ENCODE data around the gene TCF12. TPM values are rescaled to one million over a fixed set of nuclear protein-coding genes. Genes with fewer than 3 reads are reported as not detected.

Gene TCF12
- polyA plus RNA-seq, 3 donors = 15.8 to 52.5 (median 27.6) TPM

DNA sequence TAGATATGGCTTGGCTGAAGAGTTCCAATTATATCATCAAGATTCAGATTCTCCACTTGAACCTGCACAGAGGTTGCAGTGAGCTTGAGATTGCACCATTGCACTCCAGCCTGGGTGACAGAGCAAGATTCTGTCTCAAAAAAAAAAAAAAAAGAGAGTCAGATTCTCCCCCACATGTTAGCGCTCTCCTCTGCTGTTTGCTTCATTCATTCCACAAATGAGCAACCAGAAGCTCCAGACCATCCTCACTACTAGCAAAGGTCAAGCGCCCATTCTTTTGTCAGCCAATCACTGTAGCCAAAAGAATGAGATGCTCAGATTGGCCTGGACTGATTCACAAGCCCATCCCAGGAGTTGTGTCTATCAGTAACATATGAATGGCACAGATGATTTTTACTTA is 28.4 kb upstream of the TCF12 start:
- Histone ChIP-seq H3K9me3 (replicated peaks in 1 of 2; ENCODE audit: control insufficient read depth in 1 of 2, insufficient read depth in 1 of 2, low read length in 2 of 2) (no peaks in the 10 kb centered on the region), H3K4me3 (replicated peaks in 1 of 3; ENCODE audit: low read depth in 2 of 3, low read length in 3 of 3) (no peak overlapping the region), H3K27me3 (ENCODE audit: control insufficient read depth in 2 of 2, insufficient read depth in 2 of 2, low read length in 2 of 2) (no peaks in the 10 kb centered on the region), H3K4me1 (ENCODE audit: control insufficient read depth in 1 of 2, insufficient read depth in 2 of 2, low read length in 2 of 2) (peaks cover 22 to 30% of the 10 kb centered on the region in 2 donors), H3K36me3 (replicated peaks in 1 of 2; ENCODE audit: control insufficient read depth in 1 of 2, insufficient read depth in 2 of 2, low read length in 2 of 2) (no peaks in the 10 kb centered on the region), H3K4me2 (replicated peaks; ENCODE audit: extremely low read depth, low read length, poor library complexity, severe bottlenecking) (no peak overlapping the region), H3K79me2 (ENCODE audit: insufficient read depth, low read length) (no peaks in the 10 kb centered on the region), H2AFZ (ENCODE audit: insufficient read depth, low read depth, low read length, poor library complexity, severe bottlenecking) (no peak overlapping the region), H3K9ac (ENCODE audit: insufficient read depth, low read length, poor library complexity, severe bottlenecking) (no peak overlapping the region), H4K20me1 (ENCODE audit: insufficient read depth, low read length) (no peaks in the 10 kb centered on the region), H3K27ac (ENCODE audit: low read depth in 1 of 2, low read length in 2 of 2) (no peak overlapping the region)
- TF ChIP-seq, protein P1, sequence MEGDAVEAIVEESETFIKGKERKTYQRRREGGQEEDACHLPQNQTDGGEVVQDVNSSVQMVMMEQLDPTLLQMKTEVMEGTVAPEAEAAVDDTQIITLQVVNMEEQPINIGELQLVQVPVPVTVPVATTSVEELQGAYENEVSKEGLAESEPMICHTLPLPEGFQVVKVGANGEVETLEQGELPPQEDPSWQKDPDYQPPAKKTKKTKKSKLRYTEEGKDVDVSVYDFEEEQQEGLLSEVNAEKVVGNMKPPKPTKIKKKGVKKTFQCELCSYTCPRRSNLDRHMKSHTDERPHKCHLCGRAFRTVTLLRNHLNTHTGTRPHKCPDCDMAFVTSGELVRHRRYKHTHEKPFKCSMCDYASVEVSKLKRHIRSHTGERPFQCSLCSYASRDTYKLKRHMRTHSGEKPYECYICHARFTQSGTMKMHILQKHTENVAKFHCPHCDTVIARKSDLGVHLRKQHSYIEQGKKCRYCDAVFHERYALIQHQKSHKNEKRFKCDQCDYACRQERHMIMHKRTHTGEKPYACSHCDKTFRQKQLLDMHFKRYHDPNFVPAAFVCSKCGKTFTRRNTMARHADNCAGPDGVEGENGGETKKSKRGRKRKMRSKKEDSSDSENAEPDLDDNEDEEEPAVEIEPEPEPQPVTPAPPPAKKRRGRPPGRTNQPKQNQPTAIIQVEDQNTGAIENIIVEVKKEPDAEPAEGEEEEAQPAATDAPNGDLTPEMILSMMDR (IDR thresholded peaks at IDR 0.05) = no peak
- peaks cover 0 to 2% (median 0%) of the 10 kb centered on the region in 7 donors for H3K9me3 Mint-ChIP-seq
- H3K4me3 Mint-ChIP-seq = no peak overlapping the region
- DNase-seq = no peak
- intact Hi-C loops (cut with micrococcal nuclease) = no loop called here
- no peak overlapping the region for H3K27ac Mint-ChIP-seq
- H3K4me1 Mint-ChIP-seq = peaks cover 26% of the 10 kb centered on the region
- H3K36me3 Mint-ChIP-seq = no peaks in the 10 kb centered on the region
- WGBS (ENCODE audit: insufficient coverage) = no CpG with 5 or more reads among the region's 2 CpGs
- no peaks in the 10 kb centered on the region for H3K27me3 Mint-ChIP-seq (ENCODE audit: low read depth in 3 of 3)

DNA sequence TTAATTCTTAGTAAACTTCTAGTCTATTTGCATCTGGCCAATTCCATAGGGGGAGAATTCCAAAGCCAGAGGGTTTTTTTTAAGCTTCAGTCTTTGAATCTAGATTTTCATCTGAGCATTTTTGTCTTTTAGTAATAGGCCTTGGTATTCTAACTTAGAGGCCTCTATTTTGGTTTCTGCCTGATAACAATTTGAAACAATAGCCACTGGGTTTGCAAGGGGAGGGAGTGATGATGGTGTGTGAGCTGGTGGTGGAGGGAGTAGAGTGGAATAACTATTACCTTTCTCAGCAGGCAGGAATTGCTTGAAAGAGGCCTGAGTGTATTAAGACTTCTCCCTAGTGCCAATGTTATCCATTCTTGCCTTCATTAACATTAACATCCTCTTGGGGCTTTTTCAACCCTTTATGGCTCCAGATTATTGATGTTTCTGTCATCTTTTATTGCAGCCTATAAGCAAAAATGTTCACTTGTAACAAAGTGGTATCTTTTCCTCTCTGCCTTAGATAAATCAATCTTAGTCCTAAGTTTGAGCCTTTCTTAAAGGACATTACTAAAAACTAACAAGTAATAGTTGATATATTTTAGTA is 26.5 kb upstream of the TCF12 start:
- no peak overlapping the region for H3K9ac ChIP-seq (ENCODE audit: insufficient read depth, low read length, poor library complexity, severe bottlenecking)
- H3K4me1 Mint-ChIP-seq = peaks cover 10% of the 10 kb centered on the region
- no peaks in the 10 kb centered on the region for H3K36me3 ChIP-seq (replicated peaks in 1 of 2; ENCODE audit: control insufficient read depth in 1 of 2, insufficient read depth in 2 of 2, low read length in 2 of 2)
- peaks cover 0 to 2% of the 10 kb centered on the region in 2 donors for H3K9me3 ChIP-seq (replicated peaks in 1 of 2; ENCODE audit: control insufficient read depth in 1 of 2, insufficient read depth in 1 of 2, low read length in 2 of 2)
- H3K36me3 Mint-ChIP-seq = no peaks in the 10 kb centered on the region
- H3K9me3 Mint-ChIP-seq = peaks cover 2 to 9% (median 4%) of the 10 kb centered on the region in 7 donors
- no peaks in the 10 kb centered on the region for H3K27me3 ChIP-seq (ENCODE audit: control insufficient read depth in 2 of 2, insufficient read depth in 2 of 2, low read length in 2 of 2)
- H3K4me2 ChIP-seq (replicated peaks; ENCODE audit: extremely low read depth, low read length, poor library complexity, severe bottlenecking) = no peak overlapping the region
- TF ChIP-seq, protein P1 (IDR thresholded peaks at IDR 0.05) = no peak
- no peaks in the 10 kb centered on the region for H3K27me3 Mint-ChIP-seq (ENCODE audit: low read depth in 3 of 3)
- no peak overlapping the region for H2AFZ ChIP-seq (ENCODE audit: insufficient read depth, low read depth, low read length, poor library complexity, severe bottlenecking)
- H3K4me3 Mint-ChIP-seq = no peak overlapping the region
- intact Hi-C loops (cut with micrococcal nuclease) = no loop called here
- H3K4me1 ChIP-seq (ENCODE audit: control insufficient read depth in 1 of 2, insufficient read depth in 2 of 2, low read length in 2 of 2) = peaks cover 6 to 12% of the 10 kb centered on the region in 2 donors
- no peak overlapping the region for H3K27ac ChIP-seq (ENCODE audit: low read depth in 1 of 2, low read length in 2 of 2)
- no peak overlapping the region for H3K4me3 ChIP-seq (replicated peaks in 1 of 3; ENCODE audit: low read depth in 2 of 3, low read length in 3 of 3)
- H3K79me2 ChIP-seq (ENCODE audit: insufficient read depth, low read length) = no peaks in the 10 kb centered on the region
- H4K20me1 ChIP-seq (ENCODE audit: insufficient read depth, low read length) = no peaks in the 10 kb centered on the region
- no peak for DNase-seq
- no peak overlapping the region for H3K27ac Mint-ChIP-seq

Data from CD14-positive monocyte (primary cell).